Measurements from ENCODE around the gene ME2.

The ME2 gene

DNA sequence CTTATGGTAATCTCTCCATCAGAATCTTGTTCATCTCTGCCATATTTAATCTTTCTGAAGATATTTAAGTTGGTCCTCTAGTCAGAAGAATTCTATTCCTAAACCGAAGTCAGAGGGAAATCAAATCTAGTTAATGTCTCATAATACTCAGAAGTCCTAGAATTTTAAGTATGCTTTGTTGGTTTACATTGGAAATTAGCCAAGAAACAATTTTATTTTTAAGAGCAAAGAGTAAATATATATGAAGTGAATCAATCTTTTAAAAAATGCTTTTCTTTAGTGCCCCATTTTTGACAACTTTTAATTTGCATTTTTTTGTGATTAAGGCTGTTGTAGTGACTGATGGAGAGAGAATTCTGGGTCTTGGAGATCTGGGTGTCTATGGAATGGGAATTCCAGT is 38.1 kb downstream of the ME2 start:
- H3K36me3 ChIP-seq (ENCODE audit: control insufficient read depth, low read length) = peaks cover 70% of the 10 kb centered on the region
- no peak for TF ChIP-seq EZH2phosphoT487 (IDR thresholded peaks at IDR 0.05; ENCODE audit: borderline replicate concordance, low read length)
- TF ChIP-seq, protein P1, sequence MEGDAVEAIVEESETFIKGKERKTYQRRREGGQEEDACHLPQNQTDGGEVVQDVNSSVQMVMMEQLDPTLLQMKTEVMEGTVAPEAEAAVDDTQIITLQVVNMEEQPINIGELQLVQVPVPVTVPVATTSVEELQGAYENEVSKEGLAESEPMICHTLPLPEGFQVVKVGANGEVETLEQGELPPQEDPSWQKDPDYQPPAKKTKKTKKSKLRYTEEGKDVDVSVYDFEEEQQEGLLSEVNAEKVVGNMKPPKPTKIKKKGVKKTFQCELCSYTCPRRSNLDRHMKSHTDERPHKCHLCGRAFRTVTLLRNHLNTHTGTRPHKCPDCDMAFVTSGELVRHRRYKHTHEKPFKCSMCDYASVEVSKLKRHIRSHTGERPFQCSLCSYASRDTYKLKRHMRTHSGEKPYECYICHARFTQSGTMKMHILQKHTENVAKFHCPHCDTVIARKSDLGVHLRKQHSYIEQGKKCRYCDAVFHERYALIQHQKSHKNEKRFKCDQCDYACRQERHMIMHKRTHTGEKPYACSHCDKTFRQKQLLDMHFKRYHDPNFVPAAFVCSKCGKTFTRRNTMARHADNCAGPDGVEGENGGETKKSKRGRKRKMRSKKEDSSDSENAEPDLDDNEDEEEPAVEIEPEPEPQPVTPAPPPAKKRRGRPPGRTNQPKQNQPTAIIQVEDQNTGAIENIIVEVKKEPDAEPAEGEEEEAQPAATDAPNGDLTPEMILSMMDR (IDR thresholded peaks at IDR 0.05; ENCODE audit: low read depth, low read length, poor library complexity, severe bottlenecking) = no peak
- H3F3A ChIP-seq (ENCODE audit: control insufficient read depth, insufficient read depth) = no peaks in the 10 kb centered on the region
- no peaks in the 10 kb centered on the region for H4K20me1 ChIP-seq (ENCODE audit: control insufficient read depth, insufficient read depth, low read depth, low read length)
- H3K9me3 ChIP-seq (ENCODE audit: control insufficient read depth, insufficient read depth, low read length) = no peaks in the 10 kb centered on the region
- no peaks in the 10 kb centered on the region for H3K4me1 ChIP-seq (ENCODE audit: control insufficient read depth, low read length)
- no peaks in the 10 kb centered on the region for H3K79me2 ChIP-seq (ENCODE audit: control insufficient read depth, low read length)
- H3K4me3 ChIP-seq (ENCODE audit: low read length) = no peak overlapping the region
- H3K27ac ChIP-seq (ENCODE audit: low read depth, low read length) = no peak overlapping the region
- no peak overlapping the region for H3K4me2 ChIP-seq (ENCODE audit: low read length)
- no peaks in the 10 kb centered on the region for H3K27me3 ChIP-seq (ENCODE audit: control insufficient read depth, low read length)
- H3K9me2 ChIP-seq (replicated peaks; ENCODE audit: control insufficient read depth, low read length) = no peaks in the 10 kb centered on the region

DNA sequence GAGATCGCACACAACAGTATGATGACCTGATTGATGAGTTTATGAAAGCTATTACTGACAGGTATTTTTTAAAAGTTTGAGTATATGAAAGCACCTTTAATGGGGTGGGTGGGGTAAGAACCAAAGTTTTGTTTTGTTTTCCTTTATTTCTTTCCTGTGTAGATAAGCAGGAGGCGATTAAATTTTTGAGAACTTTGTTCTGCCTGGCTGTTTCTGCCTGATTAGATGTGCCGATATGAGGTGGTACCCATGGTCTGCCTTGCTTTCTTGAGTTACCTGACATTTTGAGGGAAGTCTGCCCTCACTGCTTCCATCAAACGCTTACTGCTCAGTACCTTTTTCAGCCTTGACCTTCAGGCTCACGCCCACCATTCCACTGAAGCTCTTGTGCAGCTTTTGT is 39.2 kb downstream of the ME2 start:
- Histone ChIP-seq H3F3A (ENCODE audit: control insufficient read depth, insufficient read depth) (no peaks in the 10 kb centered on the region), H4K20me1 (ENCODE audit: control insufficient read depth, insufficient read depth, low read depth, low read length) (no peaks in the 10 kb centered on the region), H3K9me2 (replicated peaks; ENCODE audit: control insufficient read depth, low read length) (no peaks in the 10 kb centered on the region), H3K4me2 (ENCODE audit: low read length) (no peak overlapping the region), H3K9me3 (ENCODE audit: control insufficient read depth, insufficient read depth, low read length) (no peaks in the 10 kb centered on the region), H3K27ac (ENCODE audit: low read depth, low read length) (no peak overlapping the region), H3K4me3 (ENCODE audit: low read length) (no peak overlapping the region), H3K79me2 (ENCODE audit: control insufficient read depth, low read length) (no peaks in the 10 kb centered on the region), H3K36me3 (ENCODE audit: control insufficient read depth, low read length) (peaks cover 71% of the 10 kb centered on the region), H3K27me3 (ENCODE audit: control insufficient read depth, low read length) (no peaks in the 10 kb centered on the region), H3K4me1 (ENCODE audit: control insufficient read depth, low read length) (no peaks in the 10 kb centered on the region)
- TF ChIP-seq EZH2phosphoT487 (IDR thresholded peaks at IDR 0.05; ENCODE audit: borderline replicate concordance, low read length) = no peak
- TF ChIP-seq, protein P1 (IDR thresholded peaks at IDR 0.05; ENCODE audit: low read depth, low read length, poor library complexity, severe bottlenecking) = no peak

DNA sequence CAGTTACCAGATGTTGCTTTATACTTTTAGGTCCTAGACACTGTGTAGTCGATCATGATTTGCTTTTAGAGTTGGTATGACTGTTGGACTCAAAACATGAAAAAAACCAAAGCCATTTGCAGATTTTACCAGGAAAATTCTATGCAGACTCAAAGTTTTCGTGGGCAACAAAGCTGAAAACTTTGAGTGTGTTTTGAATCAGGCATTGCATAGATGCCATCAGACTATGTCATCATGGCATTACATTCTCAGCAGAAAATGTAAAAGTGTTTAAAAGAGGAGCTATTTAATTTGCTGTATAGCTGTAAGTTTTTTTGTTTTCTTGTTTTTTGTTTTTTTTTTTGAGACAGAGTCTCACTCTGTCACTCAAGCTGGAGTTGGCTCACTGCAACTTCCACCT is 45.5 kb downstream of the ME2 start:
- no peaks in the 10 kb centered on the region for H3K4me1 ChIP-seq (ENCODE audit: control insufficient read depth, low read length)
- H3K9me3 ChIP-seq (ENCODE audit: control insufficient read depth, insufficient read depth, low read length) = no peaks in the 10 kb centered on the region
- H3K4me3 ChIP-seq (ENCODE audit: low read length) = no peak overlapping the region
- H3K27ac ChIP-seq (ENCODE audit: low read depth, low read length) = no peak overlapping the region
- no peak overlapping the region for H3K4me2 ChIP-seq (ENCODE audit: low read length)
- no peaks in the 10 kb centered on the region for H3F3A ChIP-seq (ENCODE audit: control insufficient read depth, insufficient read depth)
- no peaks in the 10 kb centered on the region for H3K79me2 ChIP-seq (ENCODE audit: control insufficient read depth, low read length)
- TF ChIP-seq, protein P1 (IDR thresholded peaks at IDR 0.05; ENCODE audit: low read depth, low read length, poor library complexity, severe bottlenecking) = no peak
- no peak for TF ChIP-seq EZH2phosphoT487 (IDR thresholded peaks at IDR 0.05; ENCODE audit: borderline replicate concordance, low read length)
- no peaks in the 10 kb centered on the region for H3K9me2 ChIP-seq (replicated peaks; ENCODE audit: control insufficient read depth, low read length)
- no peaks in the 10 kb centered on the region for H4K20me1 ChIP-seq (ENCODE audit: control insufficient read depth, insufficient read depth, low read depth, low read length)
- no peaks in the 10 kb centered on the region for H3K27me3 ChIP-seq (ENCODE audit: control insufficient read depth, low read length)
- peaks cover 84% of the 10 kb centered on the region for H3K36me3 ChIP-seq (ENCODE audit: control insufficient read depth, low read length)

DNA sequence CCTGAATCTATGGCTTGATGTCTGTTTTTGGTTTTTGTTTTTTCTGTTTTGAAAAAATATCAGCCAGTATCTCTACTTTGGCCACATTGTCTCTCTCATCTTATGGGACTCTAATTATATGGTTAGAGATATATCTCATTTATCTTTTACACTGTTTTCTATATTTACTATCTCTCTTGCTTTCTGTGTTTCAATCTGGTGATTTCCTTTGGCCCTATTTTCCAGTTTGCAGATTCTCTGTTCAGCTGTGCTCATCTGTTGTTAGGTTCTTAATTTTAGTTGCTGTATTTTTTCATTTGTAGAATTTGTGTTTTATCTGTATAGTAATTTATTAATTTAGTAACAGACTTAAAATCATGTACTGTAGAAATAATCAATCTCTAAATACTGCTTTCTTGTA is 47.6 kb downstream of the ME2 start:
- no peak for TF ChIP-seq EZH2phosphoT487 (IDR thresholded peaks at IDR 0.05; ENCODE audit: borderline replicate concordance, low read length)
- TF ChIP-seq, protein P1 (IDR thresholded peaks at IDR 0.05; ENCODE audit: low read depth, low read length, poor library complexity, severe bottlenecking) = no peak
- Histone ChIP-seq H3K9me3 (ENCODE audit: control insufficient read depth, insufficient read depth, low read length) (no peaks in the 10 kb centered on the region), H3K27me3 (ENCODE audit: control insufficient read depth, low read length) (no peaks in the 10 kb centered on the region), H3K4me2 (ENCODE audit: low read length) (no peak overlapping the region), H3K79me2 (ENCODE audit: control insufficient read depth, low read length) (no peaks in the 10 kb centered on the region), H3K9me2 (replicated peaks; ENCODE audit: control insufficient read depth, low read length) (no peaks in the 10 kb centered on the region), H4K20me1 (ENCODE audit: control insufficient read depth, insufficient read depth, low read depth, low read length) (no peaks in the 10 kb centered on the region), H3K4me3 (ENCODE audit: low read length) (no peak overlapping the region), H3K4me1 (ENCODE audit: control insufficient read depth, low read length) (no peaks in the 10 kb centered on the region), H3K36me3 (ENCODE audit: control insufficient read depth, low read length) (peaks cover 77% of the 10 kb centered on the region), H3F3A (ENCODE audit: control insufficient read depth, insufficient read depth) (no peaks in the 10 kb centered on the region), H3K27ac (ENCODE audit: low read depth, low read length) (no peak overlapping the region)
